ENCODE results near the gene EIF3I. TPM values are rescaled to one million over a fixed set of nuclear protein-coding genes. Genes with fewer than 3 reads are reported as not detected.

The EIF3I gene
- polyA plus RNA-seq, 3 donors, result 126 to 162 (median 151) TPM

DNA sequence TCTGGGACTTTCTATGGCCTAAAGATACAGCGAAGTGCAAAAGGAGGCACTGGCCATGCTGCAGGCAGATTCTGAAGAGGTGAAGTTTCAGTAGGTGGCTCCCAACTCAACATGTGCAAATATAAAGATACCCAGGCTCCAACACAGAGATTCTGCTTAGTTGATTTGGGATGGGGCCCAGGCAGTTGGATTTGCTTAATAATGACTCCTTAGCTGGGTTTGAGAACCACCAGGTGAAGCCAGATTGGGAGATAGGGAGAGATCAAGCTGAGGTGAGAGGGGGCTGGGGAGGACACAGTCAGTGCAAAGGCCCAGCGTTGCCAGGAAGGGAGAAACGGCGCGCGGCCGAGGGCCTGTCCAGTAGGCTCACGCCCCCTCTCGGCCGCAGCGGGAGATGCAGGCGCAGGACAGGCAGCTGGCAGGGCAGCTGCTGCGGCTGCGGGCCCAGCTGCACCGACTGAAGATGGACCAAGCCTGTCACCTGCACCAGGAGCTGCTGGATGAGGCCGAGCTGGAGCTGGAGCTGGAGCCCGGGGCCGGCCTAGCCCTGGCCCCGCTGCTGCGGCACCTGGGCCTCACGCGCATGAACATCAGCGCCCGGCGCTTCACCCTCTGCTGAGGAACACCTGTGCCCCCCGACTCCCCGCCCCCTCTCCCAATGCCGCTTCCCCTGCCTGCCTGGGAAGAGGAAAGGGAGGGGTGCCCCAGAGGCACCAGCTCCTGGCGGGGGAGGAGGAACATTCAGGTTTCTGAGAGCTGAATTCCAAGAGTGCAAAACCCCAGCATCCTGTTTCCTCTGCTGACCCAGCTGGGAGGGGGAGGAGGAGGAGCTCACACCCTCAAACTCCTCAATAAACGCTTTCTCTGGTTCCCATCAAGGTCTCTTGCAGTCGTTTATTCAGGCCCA lies 26.0 kb downstream of the EIF3I start:
- H3K4me2 ChIP-seq (replicated peaks; ENCODE audit: extremely low read depth, low read length, poor library complexity, severe bottlenecking), result peak overlapping the region; percentile 49
- Mint-ChIP-seq H3K4me3 (peak overlapping the region in 1 of 2 donors; percentile 72), H3K36me3 (peaks cover 0 to 2% of the 10 kb centered on the region in 2 donors), H3K4me1 (peaks cover 26% of the 10 kb centered on the region), H3K27ac (peak overlapping the region in 2 of 7 donors; percentile 62 to 70), H3K9me3 (peaks cover 0 to 4% (median 0%) of the 10 kb centered on the region in 7 donors), H3K27me3 (ENCODE audit: low read depth in 3 of 3) (peaks cover 14 to 37% (median 19%) of the 10 kb centered on the region in 3 donors)
- peak overlapping the region in 1 of 3 experiments; percentile 8 for H3K4me3 ChIP-seq (replicated peaks in 1 of 3; ENCODE audit: low read depth in 2 of 3, low read length in 3 of 3)
- no peaks in the 10 kb centered on the region for H3K36me3 ChIP-seq (replicated peaks in 1 of 2; ENCODE audit: control insufficient read depth in 1 of 2, insufficient read depth in 2 of 2, low read length in 2 of 2)
- H3K9me3 ChIP-seq (replicated peaks in 1 of 2; ENCODE audit: control insufficient read depth in 1 of 2, insufficient read depth in 1 of 2, low read length in 2 of 2), result no peaks in the 10 kb centered on the region
- WGBS (ENCODE audit: insufficient coverage), result 2% methylated on average over 19 of the region's 31 CpGs
- H3K27ac ChIP-seq (ENCODE audit: low read depth in 1 of 2, low read length in 2 of 2), result no peak overlapping the region
- H3K79me2 ChIP-seq (ENCODE audit: insufficient read depth, low read length), result no peaks in the 10 kb centered on the region
- peaks cover 13 to 25% of the 10 kb centered on the region in 2 donors for H3K4me1 ChIP-seq (ENCODE audit: control insufficient read depth in 1 of 2, insufficient read depth in 2 of 2, low read length in 2 of 2)
- H2AFZ ChIP-seq (ENCODE audit: insufficient read depth, low read depth, low read length, poor library complexity, severe bottlenecking), result peak overlapping the region; percentile 70
- H3K9ac ChIP-seq (ENCODE audit: insufficient read depth, low read length, poor library complexity, severe bottlenecking), result peak overlapping the region; percentile 15
- peaks cover 0 to 15% of the 10 kb centered on the region in 2 donors for H3K27me3 ChIP-seq (ENCODE audit: control insufficient read depth in 2 of 2, insufficient read depth in 2 of 2, low read length in 2 of 2)
- H4K20me1 ChIP-seq (ENCODE audit: insufficient read depth, low read length), result no peaks in the 10 kb centered on the region
- DNase-seq, result peak; percentile 61 to 74 (median 73)
- TF ChIP-seq, protein P1, sequence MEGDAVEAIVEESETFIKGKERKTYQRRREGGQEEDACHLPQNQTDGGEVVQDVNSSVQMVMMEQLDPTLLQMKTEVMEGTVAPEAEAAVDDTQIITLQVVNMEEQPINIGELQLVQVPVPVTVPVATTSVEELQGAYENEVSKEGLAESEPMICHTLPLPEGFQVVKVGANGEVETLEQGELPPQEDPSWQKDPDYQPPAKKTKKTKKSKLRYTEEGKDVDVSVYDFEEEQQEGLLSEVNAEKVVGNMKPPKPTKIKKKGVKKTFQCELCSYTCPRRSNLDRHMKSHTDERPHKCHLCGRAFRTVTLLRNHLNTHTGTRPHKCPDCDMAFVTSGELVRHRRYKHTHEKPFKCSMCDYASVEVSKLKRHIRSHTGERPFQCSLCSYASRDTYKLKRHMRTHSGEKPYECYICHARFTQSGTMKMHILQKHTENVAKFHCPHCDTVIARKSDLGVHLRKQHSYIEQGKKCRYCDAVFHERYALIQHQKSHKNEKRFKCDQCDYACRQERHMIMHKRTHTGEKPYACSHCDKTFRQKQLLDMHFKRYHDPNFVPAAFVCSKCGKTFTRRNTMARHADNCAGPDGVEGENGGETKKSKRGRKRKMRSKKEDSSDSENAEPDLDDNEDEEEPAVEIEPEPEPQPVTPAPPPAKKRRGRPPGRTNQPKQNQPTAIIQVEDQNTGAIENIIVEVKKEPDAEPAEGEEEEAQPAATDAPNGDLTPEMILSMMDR (IDR thresholded peaks at IDR 0.05), result peak; percentile 89
- intact Hi-C loops (cut with micrococcal nuclease), result no loop called here

- H4K20me1 ChIP-seq (ENCODE audit: insufficient read depth, low read length), result no peaks in the 10 kb centered on the region
- H3K4me2 ChIP-seq (replicated peaks; ENCODE audit: extremely low read depth, low read length, poor library complexity, severe bottlenecking), result no peak overlapping the region
- H3K4me3 ChIP-seq (replicated peaks in 1 of 3; ENCODE audit: low read depth in 2 of 3, low read length in 3 of 3), result no peak overlapping the region
- peaks cover 0 to 4% (median 0%) of the 10 kb centered on the region in 7 donors for H3K9me3 Mint-ChIP-seq
- intact Hi-C loops (cut with micrococcal nuclease), result no loop called here
- peak overlapping the region; percentile 35 for H2AFZ ChIP-seq (ENCODE audit: insufficient read depth, low read depth, low read length, poor library complexity, severe bottlenecking)
- TF ChIP-seq, protein P1 (IDR thresholded peaks at IDR 0.05), result no peak
- DNase-seq, result peak in 1 of 3 donors; percentile 16
- H3K27ac Mint-ChIP-seq, result peak overlapping the region in 1 of 7 donors; percentile 69
- H3K9me3 ChIP-seq (replicated peaks in 1 of 2; ENCODE audit: control insufficient read depth in 1 of 2, insufficient read depth in 1 of 2, low read length in 2 of 2), result no peaks in the 10 kb centered on the region
- H3K27me3 Mint-ChIP-seq (ENCODE audit: low read depth in 3 of 3), result peaks cover 16 to 37% (median 19%) of the 10 kb centered on the region in 3 donors
- no peaks in the 10 kb centered on the region for H3K79me2 ChIP-seq (ENCODE audit: insufficient read depth, low read length)
- H3K4me1 Mint-ChIP-seq, result peaks cover 26% of the 10 kb centered on the region
- peaks cover 0 to 15% of the 10 kb centered on the region in 2 donors for H3K27me3 ChIP-seq (ENCODE audit: control insufficient read depth in 2 of 2, insufficient read depth in 2 of 2, low read length in 2 of 2)
- H3K4me3 Mint-ChIP-seq, result no peak overlapping the region
- H3K9ac ChIP-seq (ENCODE audit: insufficient read depth, low read length, poor library complexity, severe bottlenecking), result no peak overlapping the region
- no peak overlapping the region for H3K27ac ChIP-seq (ENCODE audit: low read depth in 1 of 2, low read length in 2 of 2)
- H3K4me1 ChIP-seq (ENCODE audit: control insufficient read depth in 1 of 2, insufficient read depth in 2 of 2, low read length in 2 of 2), result peaks cover 13 to 25% of the 10 kb centered on the region in 2 donors
- no peaks in the 10 kb centered on the region for H3K36me3 ChIP-seq (replicated peaks in 1 of 2; ENCODE audit: control insufficient read depth in 1 of 2, insufficient read depth in 2 of 2, low read length in 2 of 2)
- 12% methylated on average over 8 of the region's 9 CpGs for WGBS (ENCODE audit: insufficient coverage)
- H3K36me3 Mint-ChIP-seq, result peaks cover 0 to 2% of the 10 kb centered on the region in 2 donors
Measured at GRCh38 chr1:32249831-32250525, 27.8 kb downstream of the EIF3I start.

Measured in CD14-positive monocyte (primary cell).